GM21526 (cell line): ENCODE measurements around the gene FLII.
A peak's percentile ranks its signal among the peaks of the same experiment; 100 is the strongest.

ENCODE experiments used
- ATAC-seq: cut with Tn5 transposase; IDR thresholded peaks from one replicate; pipeline ENCODE4 v1.9.1; 2021; ENCODE audit warnings: moderate library complexity; ENCODE audit not compliant: unreplicated experiment, low FRiP score

FLII gene

DNA sequence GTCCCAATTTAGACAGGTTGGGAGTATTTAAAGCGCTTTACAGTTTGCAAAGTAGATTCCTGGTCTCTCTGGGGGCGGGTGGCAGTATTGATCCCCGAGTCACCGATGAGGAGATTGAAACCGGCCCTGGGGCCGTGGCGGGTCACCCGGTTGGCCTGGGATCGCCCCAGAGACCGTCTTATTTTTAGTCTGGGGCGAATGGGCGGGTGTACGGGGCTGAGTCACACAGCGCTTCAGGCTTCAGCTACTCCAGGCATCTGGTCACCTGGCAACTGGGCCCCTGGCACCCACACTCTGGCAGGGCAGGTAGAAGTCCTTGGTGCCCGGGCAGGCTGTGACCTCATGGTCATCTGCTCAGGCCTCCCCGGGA, 2.6 kb upstream of the FLII start:
- ATAC-seq, result no peak

DNA sequence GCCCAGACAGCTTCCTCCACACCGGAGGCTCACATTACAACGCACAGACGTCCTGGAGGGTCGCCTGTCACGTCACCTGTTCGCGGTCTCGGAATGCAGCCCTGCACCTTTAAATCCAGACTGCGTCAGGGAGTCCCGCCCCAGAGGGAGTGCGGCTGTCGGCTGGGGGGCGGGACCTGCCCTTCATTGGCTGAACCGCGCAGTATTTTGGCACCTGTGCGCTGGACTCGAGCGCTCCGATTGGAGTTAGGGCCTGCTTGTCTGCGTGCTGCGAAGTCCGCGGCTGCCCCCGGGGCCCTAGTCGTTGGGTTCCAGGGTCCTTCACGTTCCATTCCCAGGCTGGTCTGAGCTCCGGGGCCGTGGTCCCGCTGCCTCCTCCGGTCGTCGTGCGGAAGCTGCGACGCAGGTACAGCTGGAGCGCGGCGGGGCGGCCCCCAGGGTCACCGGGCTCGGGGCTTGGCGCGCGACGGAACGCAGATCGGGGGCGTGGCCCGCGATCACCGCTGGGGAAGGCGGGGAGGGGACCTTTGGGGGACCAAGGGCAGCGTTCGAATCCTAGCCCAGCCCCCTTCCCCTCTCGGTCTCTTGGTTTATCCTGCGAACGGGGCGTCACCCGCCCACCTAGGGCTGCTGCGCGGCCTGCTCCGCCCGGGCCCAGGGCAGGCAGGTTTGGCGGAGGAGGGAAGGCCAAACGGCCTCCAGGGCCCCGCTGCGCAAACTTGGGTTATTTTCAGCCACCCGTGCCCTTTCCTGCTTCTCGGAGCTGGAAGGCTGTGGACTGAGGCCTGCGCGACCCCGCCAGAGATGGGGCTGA, 2.0 kb upstream of the FLII start, which contains the start of gene MIEF2:
MIEF2 (plus strand) TSS at position 331 of the 814 bp plus-strand sequence. CDS start 2,059 bp downstream, outside the sequence.
- peak; percentile 69 for ATAC-seq

DNA sequence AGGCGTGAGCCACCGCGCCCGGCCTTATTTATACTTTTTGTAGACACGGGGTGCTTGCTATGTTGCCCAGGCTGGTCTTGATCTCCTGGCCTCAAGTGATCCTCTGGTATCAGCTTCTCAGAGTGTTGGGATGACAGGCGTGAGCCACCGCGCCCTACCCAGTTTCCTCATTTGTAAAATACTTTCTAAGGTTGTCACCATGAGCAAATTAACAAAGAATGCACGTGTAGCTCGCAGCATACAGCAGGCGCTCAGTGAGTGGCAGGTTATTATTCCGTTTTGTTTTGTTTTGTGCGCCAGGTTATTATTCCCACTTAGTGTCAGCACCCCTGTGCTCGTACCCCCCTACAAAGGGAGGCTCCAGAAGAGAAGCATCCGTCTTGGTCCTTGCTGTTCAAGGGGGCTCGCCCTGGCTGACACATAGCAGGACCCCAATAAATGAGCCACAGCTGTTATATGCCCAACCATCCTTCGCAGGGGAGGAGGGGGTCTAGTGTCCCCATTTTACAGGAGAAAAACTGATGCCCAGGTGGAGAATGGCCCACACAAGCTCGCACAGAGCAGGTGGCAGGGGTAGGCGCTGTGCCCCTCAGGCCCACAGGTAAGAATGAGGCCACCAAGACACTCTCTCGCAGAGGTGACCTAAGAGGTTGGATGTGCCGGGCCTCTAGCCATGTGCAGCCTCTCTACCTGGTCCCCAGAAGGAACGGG, 1.2 kb upstream of the FLII start:
- no peak for ATAC-seq

DNA sequence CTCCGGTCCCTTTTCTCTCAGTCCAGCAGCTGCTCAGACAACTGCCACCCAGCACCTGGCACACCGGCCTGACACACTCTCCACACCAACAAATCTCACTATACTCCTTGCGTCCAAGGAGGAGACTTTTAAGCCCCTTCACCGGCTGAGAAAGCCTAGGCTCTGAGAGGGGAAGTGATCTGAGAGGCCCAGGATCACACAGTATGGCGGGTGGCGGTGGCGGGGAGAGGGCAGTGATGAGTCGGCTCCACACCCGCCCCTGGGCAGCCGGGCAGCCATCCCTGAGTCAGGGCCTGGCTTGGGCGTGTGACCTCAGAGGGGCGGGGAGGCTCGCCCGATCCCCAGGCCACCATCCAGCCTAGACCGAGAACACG, 569 bp downstream of the FLII start:
- ATAC-seq, result no peak

DNA sequence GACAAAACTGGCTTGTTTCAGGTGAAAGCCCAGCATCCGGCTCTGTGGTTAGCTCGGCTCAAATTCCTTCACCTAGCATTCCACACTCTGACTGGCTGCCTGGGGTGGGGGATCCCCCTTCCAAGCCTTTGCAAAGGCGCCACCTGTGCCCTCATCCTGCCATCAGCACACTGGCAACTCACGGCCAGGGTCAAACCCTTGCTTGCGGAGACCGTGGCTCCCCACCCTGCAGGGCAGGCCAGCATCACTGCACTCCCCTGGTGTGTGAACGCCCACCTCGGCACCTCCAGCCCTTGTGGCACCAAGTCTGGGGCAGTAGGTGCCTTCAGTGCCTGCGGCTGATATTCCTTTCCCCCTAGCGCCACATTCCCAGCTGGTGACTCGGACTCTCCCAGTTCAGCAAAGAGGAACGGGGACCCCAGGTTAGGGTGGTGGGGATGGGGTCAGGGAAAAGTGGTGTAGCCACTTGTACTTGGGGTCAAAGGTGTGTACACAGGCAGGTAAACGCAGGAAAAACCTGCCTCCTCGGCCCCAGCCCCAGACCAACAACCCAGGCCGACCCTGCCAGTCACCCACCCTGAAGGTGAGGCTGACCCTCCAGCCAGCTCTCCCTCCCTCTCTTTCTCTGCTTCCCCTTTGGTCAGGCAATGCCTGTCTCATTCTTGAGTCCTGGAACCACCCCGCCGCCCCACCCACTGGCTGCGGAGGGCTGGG, 1.1 kb downstream of the FLII start:
- ATAC-seq, result no peak

DNA sequence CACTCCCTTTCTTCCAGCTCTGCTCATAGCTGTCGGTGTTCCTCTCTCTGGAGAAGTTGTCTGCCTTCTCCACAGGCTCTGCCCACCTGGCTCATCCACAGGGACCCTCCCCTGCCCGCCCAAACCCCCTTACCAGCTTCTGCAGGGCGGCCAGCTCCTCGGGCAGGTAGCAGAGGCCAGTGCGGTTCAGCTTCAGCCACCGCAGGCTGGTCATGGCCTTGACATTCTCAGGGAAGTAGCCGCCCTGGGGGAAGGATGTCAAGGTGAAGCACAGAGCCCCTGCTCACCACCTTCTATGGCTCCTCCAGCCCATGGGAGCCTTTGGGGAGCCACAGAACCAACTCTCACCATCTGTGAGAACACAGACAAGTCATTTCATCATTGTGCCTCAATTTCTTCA, 1.8 kb downstream of the FLII start:
- ATAC-seq, result no peak

DNA sequence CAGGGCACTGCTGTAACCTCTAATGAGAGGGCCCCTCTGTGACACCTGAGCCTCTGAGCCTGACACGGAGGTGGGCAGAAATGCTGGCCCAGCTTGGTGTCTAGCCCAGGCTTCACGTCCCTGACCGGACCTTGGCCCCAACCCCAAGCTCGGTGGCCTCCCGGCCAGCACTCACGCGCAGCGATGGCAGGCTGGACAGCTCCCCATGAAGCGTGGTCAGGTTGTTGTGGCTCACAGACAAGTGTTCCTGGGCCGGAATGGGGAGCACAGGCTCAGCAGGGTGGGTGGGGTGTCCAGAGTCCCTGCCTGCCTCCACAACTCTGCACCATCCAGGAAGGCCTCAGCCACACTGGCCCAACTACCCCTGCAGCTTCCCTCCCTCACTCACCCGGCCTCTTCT, 2.2 kb downstream of the FLII start:
- ATAC-seq, result no peak

DNA sequence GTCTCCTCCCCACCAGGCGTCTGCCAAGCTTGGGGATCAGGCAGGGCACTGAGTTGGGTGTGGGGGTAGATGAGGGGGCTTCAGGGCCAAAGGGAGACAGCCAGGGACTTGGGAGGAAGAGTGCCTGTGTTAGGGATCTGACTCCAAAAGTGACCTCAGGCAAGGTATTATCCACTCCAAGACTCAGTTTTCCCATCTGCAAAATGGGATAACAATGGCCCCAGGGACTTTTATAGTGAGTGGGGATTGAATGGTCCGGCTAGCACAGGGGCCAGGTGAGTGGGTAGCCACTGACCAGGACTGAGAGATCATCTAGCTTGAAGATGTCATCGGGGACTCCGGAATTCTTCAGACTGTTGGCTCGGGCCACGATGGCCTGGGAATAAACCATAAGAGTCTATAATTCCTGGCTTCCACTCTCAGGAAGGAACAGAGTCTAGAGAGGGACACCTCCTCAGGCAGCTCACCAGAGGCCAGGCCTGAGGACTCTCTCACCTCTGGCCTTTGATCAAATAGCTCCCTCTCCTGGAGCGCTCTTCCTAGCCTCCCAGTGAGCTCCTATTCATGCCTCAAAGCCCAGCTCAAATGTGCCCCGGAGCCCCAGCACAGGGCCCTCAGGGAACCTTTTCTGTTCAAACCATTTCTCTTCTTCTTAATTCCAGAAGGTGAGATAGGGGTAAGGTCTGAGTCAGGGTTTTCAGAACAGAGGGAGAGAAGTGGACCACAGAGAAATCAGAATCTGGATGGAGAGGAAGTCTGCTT, 3.5 kb downstream of the FLII start:
- ATAC-seq, result no peak

DNA sequence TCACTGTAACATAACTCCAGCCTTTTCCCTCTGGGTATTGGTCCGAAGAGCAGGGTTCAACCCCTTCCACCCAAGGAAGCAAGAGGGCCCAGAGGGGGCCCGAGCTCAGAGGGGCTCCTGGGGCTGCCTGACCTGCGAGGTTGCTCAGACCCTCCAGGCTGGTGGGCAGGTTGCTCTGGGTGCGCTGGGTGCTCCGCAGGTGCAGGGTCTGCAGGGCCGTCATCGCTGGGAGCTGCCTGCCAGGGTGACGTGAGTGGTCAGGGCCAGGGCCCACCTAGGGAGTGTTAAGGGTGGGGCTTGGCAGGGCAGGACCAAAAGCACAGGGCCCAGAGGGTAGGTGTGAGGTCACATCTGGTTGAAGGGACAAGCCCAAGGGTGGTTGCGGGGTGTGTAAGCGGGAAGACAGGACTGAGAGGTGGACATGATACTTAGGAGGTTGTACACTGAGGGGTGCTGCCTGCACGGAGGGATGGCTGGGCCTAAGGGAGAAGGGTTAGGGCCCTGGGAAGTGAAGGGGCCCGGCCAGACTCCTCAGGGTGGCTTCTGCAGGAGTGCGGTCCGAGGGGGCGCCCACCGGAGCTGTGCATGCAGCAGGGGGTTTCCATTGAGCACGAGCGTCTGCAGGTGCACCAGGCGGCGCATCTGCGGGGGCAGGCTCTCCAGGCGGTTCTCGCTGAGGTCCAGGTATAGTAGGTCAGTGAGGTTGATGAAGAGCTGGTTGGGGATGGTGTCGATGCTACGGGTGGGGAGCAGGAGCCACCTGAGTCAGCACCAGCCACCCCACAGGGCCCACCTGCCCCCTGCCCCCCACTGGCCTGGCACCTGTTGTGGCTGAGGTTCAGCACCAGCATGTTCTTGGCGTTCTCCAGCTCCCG, 4.4 kb downstream of the FLII start:
- ATAC-seq, result no peak

DNA sequence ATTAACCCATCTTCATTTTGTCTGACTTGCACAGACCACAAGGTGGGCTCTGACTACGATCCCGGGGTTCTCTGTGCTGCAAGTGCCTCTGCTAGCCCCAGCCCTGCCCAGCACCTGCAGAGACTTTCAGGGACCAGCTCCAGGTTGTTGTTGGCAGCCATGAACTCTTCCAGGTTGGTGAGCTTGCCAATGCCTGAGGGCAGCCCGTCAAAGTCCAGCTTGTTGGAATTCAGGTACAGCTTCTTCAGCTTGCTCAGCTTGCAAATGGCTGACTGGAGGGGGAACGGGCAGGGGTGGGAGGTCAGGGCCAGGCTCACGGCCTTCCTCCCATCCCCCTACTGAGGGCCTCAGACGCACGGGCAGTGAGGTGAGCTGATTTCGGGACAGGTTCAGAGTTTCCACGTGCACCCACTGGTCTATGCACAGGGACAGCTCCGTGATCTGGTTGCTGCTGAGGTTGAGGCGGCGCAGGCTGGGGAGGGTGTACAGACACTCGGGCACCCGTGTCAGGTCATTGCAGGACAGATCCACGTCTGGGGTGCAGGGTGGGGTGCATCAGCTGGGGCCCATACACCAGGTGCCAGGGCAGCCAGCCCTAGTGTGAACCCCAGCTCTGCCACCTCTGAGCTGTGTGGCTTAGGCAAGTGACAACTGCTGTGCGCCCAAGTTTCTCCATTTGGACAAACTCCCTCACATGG, 5.2 kb downstream of the FLII start:
- ATAC-seq, result no peak

DNA sequence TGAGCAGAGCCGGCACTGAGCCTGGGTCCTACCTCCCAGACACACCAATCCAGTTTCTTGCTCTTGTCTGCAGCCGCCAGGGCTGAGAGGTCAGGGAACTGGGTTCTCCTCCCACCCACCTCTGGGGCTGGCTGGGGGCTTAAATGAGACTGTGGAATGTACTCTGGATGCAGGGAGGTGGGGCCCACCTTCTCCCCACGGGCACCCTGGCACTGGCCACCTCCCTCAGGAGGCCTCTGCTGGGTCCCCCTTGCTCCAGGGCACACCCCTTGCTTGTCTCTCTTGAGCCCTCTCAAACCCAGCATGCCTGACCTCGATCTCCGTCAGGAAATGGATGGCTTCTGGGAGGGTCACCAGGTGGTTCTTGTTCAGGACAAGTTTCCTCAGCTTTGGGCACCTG, 6.4 kb downstream of the FLII start:
- ATAC-seq, result no peak

DNA sequence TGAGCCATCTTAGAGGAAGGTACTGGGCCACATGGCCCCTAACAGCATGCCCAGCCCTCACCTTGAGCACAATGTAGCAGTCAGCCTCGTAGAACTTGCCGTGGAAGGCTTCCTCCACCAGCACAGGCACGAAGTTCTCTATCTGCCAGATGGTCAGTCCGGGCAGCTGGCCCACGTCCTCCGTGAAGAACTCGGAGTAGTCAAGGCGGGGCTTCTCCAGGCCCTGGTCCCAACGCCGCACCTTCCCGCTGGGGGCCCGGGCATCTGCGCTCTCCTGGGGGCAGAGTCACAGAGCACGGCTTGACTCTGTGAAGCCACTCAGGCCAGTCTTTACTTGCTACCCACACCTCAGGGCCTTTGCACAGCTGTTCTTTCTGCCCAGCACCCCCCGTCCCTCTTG, 7.3 kb downstream of the FLII start:
- no peak for ATAC-seq

DNA sequence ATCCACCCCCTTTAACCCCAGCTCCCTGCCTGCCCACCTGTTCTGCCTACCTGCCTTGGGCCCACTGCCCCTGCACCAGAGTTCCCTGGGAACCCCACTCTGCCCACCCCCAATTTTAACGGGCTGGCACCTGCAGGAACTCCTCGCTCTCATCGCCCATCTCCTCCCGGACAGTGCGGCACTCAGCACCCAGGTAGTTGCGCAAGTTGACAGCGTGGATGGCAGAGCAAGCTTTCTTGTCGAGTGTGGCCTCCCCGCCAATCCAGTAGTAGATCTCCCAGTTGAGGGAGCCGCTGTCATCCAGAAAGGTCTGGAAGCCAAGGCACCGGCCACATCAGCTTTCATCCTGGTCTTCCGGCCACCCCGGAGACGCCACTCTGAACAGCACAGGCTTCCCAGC, 7.8 kb downstream of the FLII start:
- no peak for ATAC-seq

DNA sequence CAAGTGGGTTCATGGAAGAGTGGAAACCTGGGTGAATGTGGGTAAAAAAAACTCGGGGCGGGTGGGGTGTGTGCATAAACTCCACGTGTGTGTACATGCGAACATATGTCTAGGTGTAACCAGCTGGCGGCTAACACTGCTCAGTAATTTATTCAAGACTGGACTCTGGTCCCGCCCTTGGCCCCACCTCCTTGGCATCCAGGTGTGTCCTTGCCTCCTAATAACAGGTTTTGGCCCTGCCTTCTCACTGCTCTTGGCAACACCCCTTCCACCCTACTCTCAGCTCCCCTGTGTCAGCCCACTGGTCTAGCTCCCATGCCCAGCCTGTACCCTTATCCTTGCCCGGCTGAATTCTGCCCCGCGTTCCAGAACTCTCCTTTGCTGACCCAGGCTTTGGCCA, 8.3 kb downstream of the FLII start:
- no peak for ATAC-seq

DNA sequence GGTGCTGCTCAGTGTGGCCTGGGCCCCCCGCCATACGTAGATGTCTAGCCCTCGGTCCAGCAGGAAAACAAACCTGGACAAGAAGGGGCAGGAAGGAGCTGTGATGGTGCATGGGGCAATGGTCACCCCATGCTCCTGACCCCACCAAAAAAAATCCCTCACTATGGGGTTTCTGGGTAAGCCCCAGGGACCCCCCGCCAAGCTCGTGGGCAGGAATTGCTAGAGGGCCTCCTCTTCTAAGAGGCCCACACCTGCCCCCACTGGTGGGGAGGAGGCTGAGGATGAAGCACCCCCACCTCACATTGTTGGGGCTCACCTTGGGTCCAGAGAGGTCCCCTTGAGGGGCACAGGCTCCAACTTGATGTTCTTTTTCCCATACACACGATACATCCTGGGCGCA, 9.7 kb downstream of the FLII start:
- no peak for ATAC-seq

DNA sequence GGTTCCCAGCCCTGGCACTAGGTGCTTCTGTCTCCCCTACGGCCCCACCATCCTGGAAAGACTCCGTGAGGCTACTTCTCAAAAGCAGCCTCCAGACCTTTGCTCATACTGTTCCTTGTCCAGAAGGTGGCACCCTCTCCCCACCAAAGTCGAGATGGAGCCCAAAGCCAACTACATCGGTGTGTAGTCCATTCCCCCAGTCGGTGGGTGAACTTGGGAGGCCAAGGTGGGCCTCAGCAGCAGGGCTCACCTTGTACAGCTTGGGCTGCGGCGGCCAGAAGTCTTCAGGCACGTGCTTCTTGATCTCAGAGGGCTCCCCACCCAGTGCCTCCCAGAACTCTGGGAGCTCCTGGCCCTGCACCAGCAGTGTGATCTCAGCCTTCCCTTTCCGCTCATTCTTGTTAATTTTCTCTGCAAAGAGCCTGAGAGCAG, 10.2 kb downstream of the FLII start:
- no peak for ATAC-seq

DNA sequence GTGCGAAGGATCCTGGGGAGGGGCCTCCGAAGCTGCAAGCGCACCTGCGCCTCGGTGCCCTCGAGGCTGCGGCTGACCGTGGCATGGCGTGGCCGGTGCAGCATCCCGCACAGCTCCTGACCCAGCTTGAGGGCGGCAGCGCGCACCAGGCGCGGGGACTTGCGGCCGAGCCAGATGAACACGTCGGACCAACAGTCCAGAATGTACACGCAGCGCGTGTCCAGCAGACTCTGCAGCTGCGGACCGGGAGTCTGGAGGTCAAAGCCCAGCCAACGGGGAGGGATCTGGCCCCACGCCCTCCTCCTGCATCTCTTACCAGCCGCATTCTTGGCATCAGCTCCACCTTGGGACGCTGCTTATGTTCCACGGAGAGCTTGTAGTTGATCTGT, 10.9 kb downstream of the FLII start:
- ATAC-seq, result no peak

DNA sequence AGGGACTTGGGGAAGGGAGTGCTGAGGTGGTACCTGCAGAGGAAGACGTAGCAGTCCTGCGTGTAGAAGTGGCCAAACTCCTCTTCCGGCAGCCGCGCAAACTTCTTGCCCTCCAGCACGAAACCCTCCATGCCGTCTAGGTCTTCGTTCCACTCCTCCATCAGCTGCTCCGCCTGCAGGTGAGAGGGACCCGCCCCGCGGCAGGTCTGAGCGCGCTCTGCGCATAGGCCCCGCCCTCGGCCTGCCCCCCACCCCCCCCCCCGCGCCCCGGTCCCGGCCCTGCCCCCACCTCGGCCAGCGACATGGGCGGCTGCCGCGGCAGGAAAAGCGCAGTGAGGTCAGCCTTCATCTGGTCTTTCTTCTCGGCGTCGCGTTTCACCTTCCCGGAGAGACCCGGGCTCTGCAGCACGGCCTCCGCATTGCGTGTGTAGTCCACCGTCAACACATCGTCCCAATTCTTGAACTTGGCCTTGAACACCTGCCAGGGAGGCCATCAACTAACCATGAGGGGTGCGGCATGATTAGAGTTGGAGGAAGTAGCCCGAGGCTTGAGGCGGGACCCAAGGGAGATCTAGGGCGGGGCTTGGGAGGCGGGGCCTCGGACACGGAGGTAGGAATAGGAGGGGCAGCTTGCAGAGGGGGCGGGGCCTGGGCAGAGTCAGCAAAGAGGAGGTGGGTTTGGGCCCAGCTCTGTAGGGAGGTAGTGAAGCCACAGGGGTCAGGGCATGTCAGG, 11.5 kb downstream of the FLII start:
- no peak for ATAC-seq
